ENCODE data around the gene PRRX1.

Gene PRRX1

DNA sequence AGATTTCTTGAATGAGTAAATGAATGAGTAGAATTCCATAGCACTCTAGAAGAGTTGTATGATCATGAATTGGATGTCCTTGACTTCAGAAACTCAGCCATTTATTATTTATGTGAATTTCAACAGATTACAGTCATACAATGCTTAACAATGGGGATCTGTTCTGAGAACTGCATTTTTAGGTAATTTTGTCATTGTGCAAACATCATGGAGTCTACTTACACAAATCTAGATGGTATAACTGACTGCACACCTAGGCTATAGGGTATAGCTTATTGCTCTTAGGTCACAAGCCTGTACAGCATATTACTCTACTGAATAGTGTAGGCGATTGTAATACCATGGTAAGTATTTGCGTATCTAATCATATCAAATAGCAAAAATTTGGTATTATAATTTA lies 59.6 kb downstream of the PRRX1 start:
- DNase-seq = no peak

DNA sequence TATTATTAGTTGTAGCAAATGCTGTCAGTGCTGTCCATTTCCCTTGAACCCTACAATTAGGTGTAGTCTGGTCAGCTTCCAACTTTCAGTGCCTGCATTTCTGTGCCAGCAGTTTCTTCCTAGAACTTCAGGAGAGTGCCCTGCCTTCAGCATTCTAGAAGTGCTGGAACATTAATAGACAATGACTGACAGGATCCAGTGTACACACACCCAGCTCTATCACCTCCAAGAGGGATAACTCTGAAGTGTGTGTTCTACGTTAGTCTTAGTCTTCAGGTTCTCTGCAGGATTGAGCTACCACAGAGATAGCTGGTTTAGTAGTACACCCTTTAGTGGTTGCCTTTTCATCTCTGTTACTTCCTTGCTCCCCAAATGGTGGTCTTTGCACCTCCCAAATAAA lies 61.4 kb downstream of the PRRX1 start:
- DNase-seq = no peak

DNA sequence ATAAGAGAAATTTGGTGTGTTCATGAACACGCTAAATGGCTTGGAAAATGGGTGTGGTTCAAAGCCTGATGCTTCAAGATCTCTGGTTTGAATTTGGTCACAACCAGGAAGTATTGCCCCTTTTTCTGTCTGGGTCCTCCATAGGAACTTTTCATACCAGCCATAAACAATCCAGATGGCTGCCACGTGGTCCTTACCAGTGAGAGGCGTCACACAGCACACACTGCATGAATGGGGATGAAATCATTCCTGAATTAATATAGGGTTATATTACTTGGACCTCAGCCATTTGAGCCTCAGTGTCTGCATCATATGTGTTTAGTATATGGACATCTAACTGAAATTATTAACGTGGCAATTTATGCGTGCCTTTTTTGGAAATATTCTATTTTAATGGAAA lies 64.0 kb downstream of the PRRX1 start:
- no peak for DNase-seq

DNA sequence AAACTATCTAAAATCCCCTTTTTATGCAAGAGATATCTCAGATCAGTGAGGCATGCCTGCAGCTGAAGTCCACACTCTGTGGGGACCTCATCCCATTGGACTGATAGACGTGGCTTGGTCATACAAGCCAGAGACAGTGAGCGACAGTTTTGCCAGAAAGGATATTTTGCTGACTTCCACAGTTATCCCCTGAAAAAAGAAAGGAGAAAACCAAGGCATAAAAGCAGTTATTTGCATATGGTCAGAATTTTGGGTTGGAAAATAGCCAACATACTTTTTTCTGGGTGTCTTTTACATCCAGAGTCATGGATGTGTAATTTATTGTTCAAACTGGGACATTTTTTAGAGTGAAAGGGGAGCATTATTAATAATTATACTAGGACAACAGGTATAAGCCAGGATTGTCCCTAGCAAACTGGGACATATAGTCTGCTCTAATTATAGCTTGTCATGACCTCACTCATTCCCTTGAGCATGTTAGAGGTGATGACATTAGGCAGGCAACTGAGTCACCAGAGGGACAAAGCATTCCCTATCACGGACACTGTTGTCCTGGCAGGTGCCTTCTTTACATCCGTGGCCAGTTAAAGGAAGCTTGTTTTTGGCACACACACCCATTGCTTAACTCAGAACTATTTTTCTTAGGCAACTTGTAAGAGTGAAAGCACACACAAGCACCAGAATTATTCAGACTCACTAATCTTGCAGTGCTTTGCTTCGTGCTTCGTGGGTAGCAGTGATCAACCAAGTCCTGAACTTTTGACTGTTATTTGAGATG lies 65.5 kb downstream of the PRRX1 start:
- no peak for DNase-seq

DNA sequence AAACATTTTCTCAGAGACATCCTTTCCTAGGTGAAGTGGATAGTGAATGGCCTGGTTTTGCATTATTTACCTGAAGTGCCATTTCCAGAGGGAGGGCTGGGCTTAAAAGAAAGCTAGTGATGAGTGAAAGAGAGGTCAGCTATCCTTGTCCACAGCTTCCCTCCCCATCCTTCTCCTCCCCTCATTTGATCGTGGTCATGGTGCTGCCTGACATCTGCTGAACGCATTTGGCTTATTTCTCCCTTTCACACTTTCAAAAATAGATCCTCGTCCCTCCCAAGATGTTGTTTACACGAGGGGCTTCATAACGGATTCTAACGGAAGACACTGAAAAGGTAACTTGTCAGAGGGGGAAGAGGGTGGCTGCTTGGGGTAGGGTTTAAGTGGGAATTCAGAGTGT lies 66.1 kb downstream of the PRRX1 start:
- DNase-seq = no peak

DNA sequence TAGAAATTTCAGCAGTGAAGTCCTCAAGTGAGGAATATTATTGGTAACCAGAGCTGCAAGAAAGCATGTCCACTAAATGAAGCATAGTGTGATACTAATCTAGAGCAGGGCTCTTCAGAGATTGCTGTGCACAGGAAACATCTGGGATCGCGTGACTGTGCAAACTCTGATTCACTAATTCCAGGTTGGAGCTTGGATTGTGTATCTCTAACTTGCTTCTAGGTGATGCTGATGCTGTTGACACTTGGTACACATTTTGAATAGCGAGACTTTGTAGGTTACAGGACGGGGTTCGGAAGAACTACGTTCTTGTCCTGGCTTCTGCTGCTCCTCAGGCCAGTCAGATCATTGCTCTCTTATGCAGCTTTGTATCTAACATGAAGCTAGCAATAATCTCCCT lies 66.5 kb downstream of the PRRX1 start:
- no peak for DNase-seq

DNA sequence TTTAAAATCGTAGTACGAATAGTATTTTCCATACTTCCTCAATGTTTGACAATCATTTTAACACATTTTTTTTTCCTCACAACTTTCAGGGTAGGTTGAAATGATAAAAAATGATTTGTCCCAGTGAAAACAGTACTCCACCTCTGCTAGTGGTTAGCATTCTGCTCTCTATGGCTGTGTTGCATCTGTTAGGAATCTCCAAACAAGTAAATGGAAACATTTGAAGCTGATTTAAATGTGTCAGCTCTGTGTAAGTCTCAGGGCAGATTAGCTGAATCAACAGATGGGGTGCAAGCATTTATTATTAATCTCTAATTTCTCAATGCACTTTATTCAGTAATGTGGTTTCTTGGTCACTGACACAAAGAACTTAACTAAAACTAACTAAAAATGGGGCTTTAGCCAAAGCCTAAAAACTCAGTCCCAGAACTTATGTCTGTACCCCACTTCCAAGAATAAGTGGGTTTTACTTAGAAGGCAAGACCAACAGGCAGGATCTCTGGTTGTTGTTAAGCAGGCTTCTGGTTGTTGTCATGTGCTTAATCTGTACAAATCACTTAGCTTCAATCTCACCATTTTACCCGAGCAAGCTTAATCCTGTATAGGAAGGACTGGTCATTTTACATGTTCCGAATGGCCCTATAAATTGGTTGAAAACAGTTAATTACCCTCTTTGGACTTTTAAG lies 67.8 kb downstream of the PRRX1 start:
- DNase-seq = peak; percentile 81

DNA sequence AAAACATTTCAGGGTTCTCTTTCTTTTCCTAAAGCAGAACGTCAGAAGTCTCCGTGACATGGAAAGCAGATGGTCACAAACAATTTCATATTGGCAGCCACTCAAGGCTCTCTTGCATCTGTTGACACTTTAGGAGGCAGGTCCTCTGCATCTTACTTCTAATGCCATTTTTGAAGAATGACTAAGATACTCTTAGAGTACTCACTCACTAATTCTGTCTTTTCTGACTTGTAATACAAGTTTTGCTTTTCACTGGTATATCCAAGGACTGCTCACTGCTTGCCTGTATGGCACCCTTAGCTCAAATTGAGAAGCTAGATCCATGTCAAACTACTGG lies 68.3 kb downstream of the PRRX1 start:
- DNase-seq = peak; percentile 81

DNA sequence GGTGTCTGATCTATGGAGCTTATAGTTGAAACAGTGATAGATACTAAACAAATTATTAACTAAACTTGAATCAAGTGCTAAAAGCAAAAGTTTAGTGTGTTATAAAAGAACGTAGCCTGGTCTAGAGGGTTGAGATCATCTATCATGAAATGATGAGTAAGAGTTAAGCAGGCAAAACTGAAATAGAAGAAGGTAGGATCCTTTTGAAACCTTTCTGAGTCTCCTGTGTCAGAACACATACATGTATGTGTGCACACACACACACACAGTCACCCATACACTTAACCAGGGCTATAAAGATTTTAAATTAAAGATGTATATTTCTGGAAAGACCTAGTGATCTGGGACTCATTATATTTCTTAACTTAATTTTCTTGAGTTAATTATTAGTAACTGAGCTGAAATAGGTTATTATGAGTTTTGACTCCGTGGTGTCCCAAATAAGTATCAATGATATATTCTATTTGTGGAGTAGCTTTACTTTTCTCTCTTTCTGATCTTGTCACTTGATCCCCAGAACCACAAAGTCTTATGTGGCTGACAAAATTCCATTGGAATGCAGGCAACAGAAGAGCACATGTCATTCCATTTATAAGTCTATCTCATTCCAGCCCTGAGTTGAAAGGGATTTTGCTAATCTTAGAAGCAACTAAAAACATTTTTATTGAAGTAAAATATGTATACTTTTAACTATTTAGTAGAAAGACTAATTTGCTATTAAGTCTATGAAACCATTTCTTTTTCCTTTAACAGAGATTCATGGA lies 70.7 kb downstream of the PRRX1 start:
- DNase-seq = no peak

DNA sequence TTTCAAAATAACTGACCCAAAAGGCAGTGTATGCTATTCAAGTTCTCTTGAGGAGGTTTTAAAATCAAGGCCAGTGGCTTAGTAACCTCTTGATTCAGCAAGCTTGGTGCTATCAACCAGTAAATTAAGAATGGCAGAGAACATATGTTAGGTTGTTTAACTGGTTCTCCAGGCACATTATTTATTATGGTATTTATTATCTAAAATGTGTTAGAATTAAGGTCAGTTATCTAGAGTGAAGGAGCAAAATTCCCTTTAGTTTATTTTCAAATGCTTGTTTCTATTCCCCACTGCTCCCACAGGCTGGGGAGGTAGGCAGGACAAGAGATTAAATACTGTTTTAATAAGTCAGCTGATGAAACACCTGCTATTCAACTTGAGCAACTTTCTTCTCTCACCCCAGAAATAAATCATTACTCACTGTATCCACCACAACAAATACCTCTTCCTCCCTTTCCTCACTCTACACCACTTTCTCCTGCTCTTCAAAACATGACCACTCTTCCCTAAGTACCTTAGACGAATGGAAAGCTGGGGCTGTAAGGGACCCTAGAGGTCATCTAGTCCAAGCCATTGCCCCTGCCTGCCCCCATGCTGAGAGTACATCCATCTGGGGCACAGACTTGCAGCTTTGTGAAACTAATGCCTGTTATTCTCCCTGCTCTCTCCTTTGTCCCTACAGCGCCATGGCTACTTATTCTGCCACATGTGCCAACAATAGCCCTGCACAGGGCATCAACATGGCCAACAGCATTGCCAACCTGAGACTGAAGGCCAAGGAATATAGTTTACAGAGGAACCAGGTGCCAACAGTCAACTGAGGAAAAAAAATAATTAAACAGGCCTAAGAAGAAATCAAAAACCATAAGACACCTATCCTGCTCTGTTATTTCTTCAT lies 71.7 kb downstream of the PRRX1 start:
- no peak for DNase-seq

DNA sequence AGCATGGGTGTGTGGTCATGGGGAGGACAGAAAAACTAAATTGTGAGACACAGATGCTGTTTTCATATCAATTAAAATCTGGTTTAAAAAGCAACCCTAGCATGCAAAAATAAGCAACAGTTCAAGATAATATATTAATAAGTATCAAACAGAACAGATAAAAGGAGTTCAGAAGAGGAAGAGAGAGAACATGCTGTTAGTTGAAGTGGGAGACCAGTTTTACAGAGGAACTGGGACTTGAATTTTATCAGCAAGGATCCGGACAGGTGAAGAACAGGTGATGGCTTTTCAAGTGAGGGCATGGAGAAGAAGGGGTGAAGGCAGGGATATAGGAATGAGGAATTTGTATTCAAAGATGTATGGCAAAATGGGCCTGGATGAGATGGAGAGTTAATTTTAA lies 75.9 kb downstream of the PRRX1 start:
- DNase-seq = no peak

DNA sequence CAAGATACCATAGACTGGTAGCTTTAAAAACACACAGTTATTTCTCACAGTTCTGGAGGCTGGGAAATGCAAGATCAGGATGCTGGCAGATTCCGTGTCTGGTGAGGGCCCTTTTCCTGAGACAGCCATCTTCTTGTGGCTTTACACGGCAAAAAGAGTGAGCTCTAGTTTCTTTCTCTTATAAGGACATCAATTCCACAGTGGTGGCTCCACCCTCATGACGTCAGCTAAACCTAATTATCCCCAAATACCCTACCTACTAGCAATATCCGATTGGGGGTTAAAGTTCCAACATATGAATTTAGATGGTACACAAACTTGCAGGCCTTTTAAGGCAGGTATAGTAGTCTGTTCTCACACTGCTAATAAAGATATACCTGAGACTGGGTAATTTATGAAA lies 77.7 kb downstream of the PRRX1 start:
- DNase-seq = no peak

DNA sequence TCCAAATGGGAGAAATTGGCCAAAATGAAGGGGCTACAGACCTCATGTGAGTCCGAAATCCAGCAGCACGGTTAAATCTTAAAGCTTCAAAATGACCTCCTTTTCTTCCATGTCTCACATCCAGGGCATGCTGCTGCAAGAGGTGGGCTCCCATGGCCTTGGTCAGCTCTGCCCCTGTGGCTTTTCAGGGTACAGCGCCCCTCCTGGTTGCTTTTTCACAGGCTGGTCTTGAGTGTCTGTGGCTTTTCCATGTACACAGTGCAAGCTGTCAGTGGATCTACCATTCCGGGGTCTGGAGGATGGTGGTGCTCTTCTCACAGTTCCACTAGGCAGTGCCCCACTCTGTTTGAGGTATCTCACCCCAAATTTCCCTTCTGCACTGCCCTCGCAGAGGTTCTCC lies 78.7 kb downstream of the PRRX1 start:
- DNase-seq = no peak

DNA sequence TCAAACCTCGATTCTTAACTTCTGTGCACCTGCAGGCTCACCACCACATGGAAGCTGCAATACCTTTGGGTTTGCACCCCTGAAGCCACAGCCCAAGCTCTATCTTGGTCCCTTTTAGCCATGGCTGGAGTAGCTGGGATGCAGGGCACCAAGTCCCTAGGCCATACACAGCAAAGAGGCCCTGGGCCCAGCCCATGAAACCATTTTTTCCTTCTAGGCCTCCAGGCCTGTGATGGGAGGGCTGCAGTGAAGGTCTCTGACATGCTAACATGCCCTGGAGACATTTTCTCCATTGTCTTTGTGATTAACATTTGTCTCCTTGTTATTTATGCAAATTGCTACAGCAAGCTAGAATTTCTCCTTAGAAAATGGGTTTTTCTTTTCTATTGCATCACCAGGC lies 79.2 kb downstream of the PRRX1 start:
- no peak for DNase-seq

DNA sequence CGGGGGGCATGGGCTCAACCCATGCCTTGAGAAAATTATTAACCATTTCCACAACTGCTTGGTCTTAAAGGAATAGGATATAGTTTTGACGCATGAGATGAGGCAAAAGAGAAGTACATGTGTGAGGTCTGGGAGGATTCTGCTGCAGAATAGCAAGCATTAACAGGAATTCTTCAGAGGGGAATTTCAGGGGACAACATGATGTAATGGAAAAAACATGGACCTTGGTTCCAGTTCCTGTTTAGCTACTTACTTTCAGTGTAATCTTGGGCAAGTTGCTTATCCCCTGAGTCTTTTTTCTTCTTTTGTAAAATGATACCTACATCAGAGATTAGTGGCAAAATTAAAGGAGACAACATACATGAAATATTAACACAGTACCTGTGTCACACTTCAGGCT lies 85.6 kb downstream of the PRRX1 start:
- no peak for DNase-seq

DNA sequence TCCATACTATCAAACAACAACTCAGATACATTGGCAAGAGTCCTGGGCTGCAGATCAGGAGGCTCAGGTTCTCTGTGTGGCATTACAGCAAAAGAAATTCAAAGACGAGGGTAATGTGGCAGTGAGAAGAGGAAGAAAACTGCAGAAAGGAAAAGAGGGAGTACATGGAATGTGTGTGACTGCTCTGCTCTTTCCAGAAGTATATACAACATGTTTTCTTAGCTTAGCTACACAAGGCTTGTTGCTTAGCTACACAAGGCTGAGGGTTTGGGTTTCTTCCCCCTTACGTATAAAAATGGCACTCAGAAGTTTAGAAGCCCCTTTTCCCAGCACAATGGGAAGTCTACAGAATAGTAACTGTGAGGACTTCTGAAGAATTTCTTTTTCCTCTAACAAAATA lies 86.0 kb downstream of the PRRX1 start:
- no peak for DNase-seq

DNA sequence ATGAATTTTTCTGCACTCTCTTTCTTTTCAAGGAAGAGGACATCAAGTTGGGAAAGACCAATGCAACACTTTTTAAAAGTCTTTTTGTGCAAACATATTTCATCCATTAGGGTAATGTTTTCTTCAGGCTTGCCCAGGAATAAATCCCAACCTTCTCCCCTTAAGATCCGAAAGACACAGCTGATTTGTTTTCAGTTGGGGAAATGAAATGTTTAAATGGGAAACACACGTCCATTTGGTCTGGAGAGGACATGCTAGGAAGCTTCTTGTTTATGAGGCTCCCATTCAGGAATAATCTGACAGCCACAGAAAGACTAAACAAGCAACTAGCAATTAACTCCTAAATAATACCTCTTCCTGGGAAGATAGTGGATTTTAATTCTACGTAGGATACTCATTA lies 91.9 kb downstream of the PRRX1 start:
- no peak for DNase-seq

DNA sequence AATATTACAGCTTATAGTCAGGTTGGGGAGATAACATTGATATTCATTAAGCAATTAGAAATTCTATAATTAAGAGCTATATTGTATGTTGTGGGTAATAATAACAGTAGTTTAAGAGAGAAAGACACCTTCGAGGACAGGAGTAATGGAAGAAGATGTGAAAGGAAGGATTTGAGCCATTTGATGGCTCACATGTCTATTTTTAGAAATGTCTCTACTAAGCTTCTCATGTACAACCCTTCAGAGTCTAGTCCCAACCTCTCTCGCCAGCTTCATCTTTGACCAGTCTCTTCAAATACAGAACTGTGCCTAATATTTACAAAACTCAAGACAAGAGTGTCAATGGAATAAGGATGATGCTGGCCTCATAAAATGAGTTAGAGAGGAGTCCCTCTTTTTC lies 95.1 kb downstream of the PRRX1 start:
- no peak for DNase-seq

DNA sequence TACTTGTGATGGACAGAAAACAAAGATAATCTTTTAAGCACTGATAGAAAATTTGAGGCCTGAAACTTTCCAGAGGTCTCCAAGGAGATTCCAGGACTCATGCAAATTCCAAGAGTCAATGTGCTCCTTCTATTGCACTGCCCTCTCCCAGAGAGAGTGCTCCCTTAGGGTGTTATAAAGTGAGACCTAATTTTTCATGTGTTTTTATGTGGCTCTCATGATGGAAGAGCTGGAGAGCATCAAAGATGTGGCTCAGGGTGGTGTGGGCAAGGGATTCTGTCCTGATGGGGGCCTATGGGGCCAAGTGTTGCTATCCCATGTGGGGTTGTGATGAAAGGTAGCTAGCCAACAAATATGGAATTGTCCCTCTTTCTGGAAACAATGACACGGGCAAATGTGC lies 101.3 kb downstream of the PRRX1 start:
- no peak for DNase-seq

DNA sequence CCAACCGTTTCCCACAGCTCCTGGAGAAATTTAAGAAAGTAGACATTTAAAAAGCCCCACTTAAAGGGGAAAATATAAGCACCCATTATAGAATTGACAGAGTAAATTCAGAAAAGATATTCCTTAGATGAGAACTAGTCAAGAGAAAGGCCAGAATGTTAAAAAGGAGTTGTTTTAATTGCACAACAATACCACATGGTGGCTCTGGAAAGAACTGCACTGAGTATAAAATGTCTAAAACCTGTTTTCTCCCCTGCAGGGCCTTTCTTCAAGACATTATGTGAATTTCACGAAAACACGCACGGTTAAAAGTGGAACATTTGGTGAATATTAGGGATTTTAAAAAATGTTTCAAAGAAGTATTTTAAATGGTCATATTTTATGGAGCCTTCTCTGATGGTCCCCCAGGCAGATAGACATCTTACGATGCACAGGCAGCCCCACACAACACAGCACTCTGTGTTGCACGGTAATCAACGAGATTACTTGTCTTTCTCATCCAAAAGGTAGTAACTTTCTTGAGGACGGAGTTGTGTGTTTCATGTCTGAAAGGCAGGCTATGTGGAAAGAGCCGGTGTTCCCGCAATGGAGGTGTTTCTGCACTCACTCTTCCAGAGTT lies 101.9 kb downstream of the PRRX1 start:
- DNase-seq = peak; percentile 1

DNA sequence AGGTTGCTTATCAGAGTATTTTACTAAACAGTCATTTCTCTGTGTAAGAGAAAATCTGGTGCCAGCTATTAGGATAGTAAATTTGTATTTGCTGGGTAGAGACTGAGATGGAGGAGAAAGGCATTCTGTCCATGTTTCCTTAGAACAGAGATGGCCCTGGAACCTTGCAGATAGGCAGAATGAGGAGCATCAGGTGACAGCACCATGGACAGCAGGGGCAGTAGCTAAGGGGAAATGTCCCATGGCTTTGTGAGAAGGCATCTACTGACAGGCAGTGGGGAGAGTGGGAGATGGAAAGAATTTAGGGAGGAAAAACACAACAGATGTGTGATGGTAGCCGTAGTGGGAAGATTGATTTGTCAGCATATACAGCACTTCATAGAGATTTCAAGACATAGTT lies 105.0 kb downstream of the PRRX1 start:
- DNase-seq = no peak

DNA sequence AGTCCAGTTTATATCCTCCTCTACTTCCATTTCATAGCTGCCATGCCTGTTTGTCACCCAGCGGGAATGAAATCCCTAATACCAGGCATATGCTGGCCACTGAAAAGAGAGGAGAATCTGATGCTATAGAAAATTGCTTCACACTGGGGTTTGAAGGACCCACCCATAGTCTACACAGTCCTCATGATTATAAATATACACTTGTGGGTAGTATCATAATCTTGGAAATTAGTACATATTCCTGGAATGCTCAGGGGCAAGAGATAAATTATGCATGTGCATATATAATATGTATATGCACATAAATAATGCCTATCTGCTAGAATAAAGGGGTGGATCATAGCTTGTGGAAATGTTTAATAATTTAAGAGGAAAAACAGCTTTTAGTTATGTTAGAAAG lies 105.8 kb downstream of the PRRX1 start:
- DNase-seq = no peak

DNA sequence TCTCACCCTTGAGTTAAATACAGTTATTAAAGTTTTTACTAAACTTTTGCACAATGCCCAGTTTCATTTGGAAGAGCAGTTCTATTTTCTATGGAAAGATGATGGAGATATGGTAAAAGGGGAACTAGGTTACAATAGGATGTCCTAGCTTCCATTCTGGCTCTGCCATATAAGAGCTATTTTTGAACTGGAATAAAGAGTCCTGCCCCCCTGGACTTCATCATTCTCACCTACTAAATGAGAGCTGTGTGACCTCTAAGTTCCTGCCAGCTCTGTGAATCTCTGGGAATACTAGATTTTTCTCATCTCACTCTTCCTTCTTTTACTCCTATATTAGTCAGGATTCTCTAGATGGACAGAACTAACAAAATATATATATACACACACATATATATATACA lies 106.3 kb downstream of the PRRX1 start:
- DNase-seq = no peak
